Caco-2 (cell line): ENCODE results near the gene STAM. TPM values are rescaled to one million over a fixed set of nuclear protein-coding genes. Genes with fewer than 3 reads are reported as not detected.

Source experiments
- BruUV-seq: library from RNA; stranded (reverse); fragments of 400-500 nt; replicated peaks from 2 replicates; lab custom pipeline; 2021; lab: Mats Ljungman, UMichigan
- CTCF ChIA-PET: fragments of 300-600 bp; sonication (Branson Sonifier 250); formaldehyde crosslinking; loops from one replicate; lab custom pipeline; 2022; ENCODE audit warnings: antibody characterized with exemption; lab: Charles Lee
- POLR2A ChIA-PET: fragments of 300-600 bp; sonication (Branson Sonifier 250); formaldehyde crosslinking; loops from one replicate; lab custom pipeline; 2022; ENCODE audit warnings: antibody characterized with exemption; lab: Charles Lee
- DNase-seq, 2 experiments: peaks; one replicate each; pipeline versions ENCODE4 v3.0.0 to v3.0.0-alpha.2; 2020 to 2022
- H3K27me3 ChIP-seq: replicated peaks from 2 replicates; pipeline ENCODE4 v1.6.0; 2011; ENCODE audit warnings: low read length; ENCODE audit not compliant: control insufficient read depth, insufficient read depth
- H3K36me3 ChIP-seq: 2 replicates; pipeline ENCODE4 v1.5.1; 2011; ENCODE audit warnings: low read length; ENCODE audit not compliant: control insufficient read depth, insufficient read depth
- H3K4me1 ChIP-seq: fragments of 250-450 bp; sonication (Bioruptor Pico); 2 replicates; pipeline ENCODE4 v1.5.1; 2020; ENCODE audit warnings: mild to moderate bottlenecking
- H3K4me3 ChIP-seq: 2 replicates; pipeline ENCODE4 v1.5.1; 2011; ENCODE audit warnings: low read depth, mild to moderate bottlenecking, control low read depth, low read length
- H3K9me3 ChIP-seq: fragments of 250-450 bp; sonication (Bioruptor Pico); 2 replicates; pipeline ENCODE4 v1.5.1; 2020; ENCODE audit warnings: mild to moderate bottlenecking, moderate library complexity
- H3K27ac Mint-ChIP-seq: one replicate; pipeline ENCODE4 v1.8.0; 2022; ENCODE audit warnings: mixed read lengths; ENCODE audit not compliant: unreplicated experiment
- H3K27me3 Mint-ChIP-seq: one replicate; pipeline ENCODE4 v1.8.0; 2022; ENCODE audit warnings: mixed read lengths; ENCODE audit not compliant: insufficient read depth, unreplicated experiment
- H3K36me3 Mint-ChIP-seq: one replicate; pipeline ENCODE4 v1.8.0; 2022; ENCODE audit warnings: mild to moderate bottlenecking, mixed read lengths; ENCODE audit not compliant: insufficient read depth, unreplicated experiment
- H3K4me1 Mint-ChIP-seq: one replicate; pipeline ENCODE4 v1.8.0; 2022; ENCODE audit warnings: low read depth, mixed read lengths; ENCODE audit not compliant: unreplicated experiment
- H3K4me3 Mint-ChIP-seq: one replicate; pipeline ENCODE4 v1.8.0; 2022; ENCODE audit warnings: mild to moderate bottlenecking, moderate library complexity, mixed read lengths; ENCODE audit not compliant: unreplicated experiment
- H3K9me3 Mint-ChIP-seq: one replicate; pipeline ENCODE4 v1.8.0; 2022; ENCODE audit warnings: mixed read lengths; ENCODE audit not compliant: unreplicated experiment
- intact Hi-C: fragments of 100-400 bp; cut with micrococcal nuclease; formaldehyde crosslinking; loops from one replicate; pipeline ENCODE4 v1.10.0; 2022; ENCODE audit not compliant: unreplicated experiment
- total RNA-seq: library from RNA; stranded (reverse); gene quantifications from 2 replicates; pipeline ENCODE4 v1.2.3, GENCODE V29; 2022
- TF ChIP-seq, protein P1 (sequence below), 2 experiments: fragments of 200-600 bp in 1 of 2; IDR thresholded peaks; 1 replicate in 1 of 2; 2 replicates in 1 of 2; pipeline versions ENCODE4 v1.5.1 to v1.8.0; 2011 to 2022; ENCODE audit warnings: antibody characterized with exemption in 1 of 2, control low read depth in 1 of 2, inconsistent platforms in 1 of 2, low read depth in 1 of 2, low read length in 1 of 2, mild to moderate bottlenecking in 1 of 2, moderate library complexity in 1 of 2; ENCODE audit not compliant: insufficient read depth in 1 of 2, severe bottlenecking in 1 of 2, unreplicated experiment in 1 of 2

STAM gene
- total RNA-seq, 1 experiment from 2014 or later: 51.9 TPM

DNA sequence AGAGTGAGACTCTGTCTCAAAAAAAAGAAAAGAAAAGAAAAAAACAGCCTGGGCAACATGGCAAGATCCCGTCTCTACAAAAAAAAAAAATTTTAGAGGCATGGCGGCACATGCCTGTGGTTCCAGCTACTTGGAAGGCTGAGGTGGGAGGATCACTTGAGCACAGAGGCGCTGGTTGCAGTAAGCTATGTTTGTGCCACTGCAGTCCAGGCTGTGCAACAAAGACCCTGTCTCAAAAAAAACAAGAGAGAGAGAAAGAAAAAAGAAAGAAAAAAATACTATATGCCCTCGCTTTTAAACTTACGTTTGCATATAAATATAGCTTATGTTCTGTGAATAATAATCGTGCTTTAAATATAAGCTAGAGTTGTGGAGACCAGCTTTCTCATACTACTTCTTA, 38.0 kb upstream of the STAM start:
- CTCF ChIA-PET: interaction anchor here (0.7 kb wide), 1 partner anchor 439 kb away, joined by 3 read pairs; no protein-coding TSS in a partner anchor
- POLR2A ChIA-PET: interaction anchor here (0.6 kb wide), 1 partner anchor 10 kb away, joined by 4 read pairs; no protein-coding TSS in a partner anchor

DNA sequence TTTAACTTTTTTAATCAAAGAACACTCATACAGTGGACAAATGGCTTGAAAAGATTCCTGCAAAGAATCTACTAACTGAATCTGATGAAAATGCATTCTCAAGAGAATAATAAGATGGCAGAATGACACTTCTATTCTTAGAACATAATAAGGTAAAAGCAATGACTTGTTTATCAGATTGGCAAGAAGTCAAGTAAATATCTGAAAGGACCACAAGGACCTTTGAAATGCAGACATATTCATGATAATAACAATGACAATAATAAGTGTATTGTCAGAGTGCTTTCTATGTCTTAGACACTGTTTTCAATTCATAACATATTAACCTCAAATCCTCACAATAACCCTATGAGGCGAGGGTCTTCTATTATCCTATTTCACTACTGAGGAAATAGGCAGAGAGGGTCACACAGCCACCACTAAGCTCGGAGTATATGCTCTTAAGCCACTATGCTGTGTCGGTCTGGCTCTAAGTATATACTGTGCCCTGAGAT, 37.4 kb upstream of the STAM start:
- CTCF ChIA-PET: interaction anchor here (0.6 to 0.7 kb wide), 2 partner anchors 438 to 740 kb away, joined by 3 read pairs; no protein-coding TSS in a partner anchor
- BruUV-seq: no TSS peak
- no peaks in the 10 kb centered on the region for H3K27me3 Mint-ChIP-seq
- Histone ChIP-seq H3K27me3 (no peaks in the 10 kb centered on the region), H3K36me3 (no peaks in the 10 kb centered on the region), H3K9me3 (no peaks in the 10 kb centered on the region), H3K4me1 (no peaks in the 10 kb centered on the region), H3K4me3 (no peak overlapping the region)
- H3K36me3 Mint-ChIP-seq: peaks cover 5% of the 10 kb centered on the region
- intact Hi-C loops: loop anchor here (1.0 kb wide), 5 partner anchors 137 to 610 kb away; no protein-coding TSS in a partner anchor
- no peaks in the 10 kb centered on the region for H3K9me3 Mint-ChIP-seq
- DNase-seq: no peak
- TF ChIP-seq, protein P1, sequence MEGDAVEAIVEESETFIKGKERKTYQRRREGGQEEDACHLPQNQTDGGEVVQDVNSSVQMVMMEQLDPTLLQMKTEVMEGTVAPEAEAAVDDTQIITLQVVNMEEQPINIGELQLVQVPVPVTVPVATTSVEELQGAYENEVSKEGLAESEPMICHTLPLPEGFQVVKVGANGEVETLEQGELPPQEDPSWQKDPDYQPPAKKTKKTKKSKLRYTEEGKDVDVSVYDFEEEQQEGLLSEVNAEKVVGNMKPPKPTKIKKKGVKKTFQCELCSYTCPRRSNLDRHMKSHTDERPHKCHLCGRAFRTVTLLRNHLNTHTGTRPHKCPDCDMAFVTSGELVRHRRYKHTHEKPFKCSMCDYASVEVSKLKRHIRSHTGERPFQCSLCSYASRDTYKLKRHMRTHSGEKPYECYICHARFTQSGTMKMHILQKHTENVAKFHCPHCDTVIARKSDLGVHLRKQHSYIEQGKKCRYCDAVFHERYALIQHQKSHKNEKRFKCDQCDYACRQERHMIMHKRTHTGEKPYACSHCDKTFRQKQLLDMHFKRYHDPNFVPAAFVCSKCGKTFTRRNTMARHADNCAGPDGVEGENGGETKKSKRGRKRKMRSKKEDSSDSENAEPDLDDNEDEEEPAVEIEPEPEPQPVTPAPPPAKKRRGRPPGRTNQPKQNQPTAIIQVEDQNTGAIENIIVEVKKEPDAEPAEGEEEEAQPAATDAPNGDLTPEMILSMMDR (IDR thresholded peaks at IDR 0.05; ENCODE audit: insufficient read depth in 1 of 2, low read depth in 1 of 2, low read length in 1 of 2, severe bottlenecking in 1 of 2, unreplicated experiment in 1 of 2): no peak
- peaks cover 7% of the 10 kb centered on the region for H3K4me1 Mint-ChIP-seq
- H3K27ac Mint-ChIP-seq: no peak overlapping the region
- POLR2A ChIA-PET: interaction anchor here (0.6 kb wide), 1 partner anchor 9 kb away, joined by 4 read pairs; no protein-coding TSS in a partner anchor
- no peak overlapping the region for H3K4me3 Mint-ChIP-seq

More for the DNA sequence above, 38.0 kb upstream of the STAM start:
- no TSS peak for BruUV-seq
- no peaks in the 10 kb centered on the region for H3K9me3 Mint-ChIP-seq
- no peak overlapping the region for H3K4me3 Mint-ChIP-seq
- peaks cover under 1% of the 10 kb centered on the region for H3K4me1 Mint-ChIP-seq
- H3K36me3 ChIP-seq: no peaks in the 10 kb centered on the region
- intact Hi-C loops: no loop called here
- no peaks in the 10 kb centered on the region for H3K27me3 Mint-ChIP-seq
- TF ChIP-seq, protein P1 (IDR thresholded peaks at IDR 0.05; ENCODE audit: insufficient read depth in 1 of 2, low read depth in 1 of 2, low read length in 1 of 2, severe bottlenecking in 1 of 2, unreplicated experiment in 1 of 2): no peak
- H3K9me3 ChIP-seq: no peaks in the 10 kb centered on the region
- no peak overlapping the region for H3K4me3 ChIP-seq
- no peak overlapping the region for H3K27ac Mint-ChIP-seq
- DNase-seq: no peak
- H3K27me3 ChIP-seq: no peaks in the 10 kb centered on the region
- H3K36me3 Mint-ChIP-seq: no peaks in the 10 kb centered on the region
- no peaks in the 10 kb centered on the region for H3K4me1 ChIP-seq

DNA sequence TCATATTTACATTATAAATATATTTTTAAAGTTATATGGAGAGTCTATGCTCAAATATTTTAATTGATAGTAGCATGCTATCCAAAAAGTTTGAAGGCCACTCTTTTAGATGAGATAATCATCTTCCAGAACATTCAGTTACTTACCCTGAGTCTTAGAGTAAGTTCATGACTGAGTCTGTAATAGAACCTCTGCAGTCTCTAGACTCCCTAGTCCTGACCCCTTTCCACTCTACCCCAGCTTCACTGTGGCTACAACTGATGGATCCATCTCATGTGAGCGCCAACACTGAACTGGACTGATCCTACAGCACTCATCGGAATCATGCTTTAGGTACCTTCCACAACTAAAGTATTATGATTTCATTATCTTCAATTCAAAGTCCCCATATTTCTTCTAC, 36.9 kb upstream of the STAM start:
- Mint-ChIP-seq H3K27ac (no peak overlapping the region), H3K4me1 (peaks cover 7% of the 10 kb centered on the region), H3K9me3 (no peaks in the 10 kb centered on the region), H3K36me3 (peaks cover 7% of the 10 kb centered on the region), H3K4me3 (no peak overlapping the region), H3K27me3 (no peaks in the 10 kb centered on the region)
- DNase-seq: no peak
- no peak overlapping the region for H3K4me3 ChIP-seq
- BruUV-seq: no TSS peak
- TF ChIP-seq, protein P1 (IDR thresholded peaks at IDR 0.05; ENCODE audit: insufficient read depth in 1 of 2, low read depth in 1 of 2, low read length in 1 of 2, severe bottlenecking in 1 of 2, unreplicated experiment in 1 of 2): no peak
- intact Hi-C loops: loop anchor here (1.0 kb wide), 5 partner anchors 136 to 609 kb away; no protein-coding TSS in a partner anchor
- ChIA-PET POLR2A (no interaction called here), CTCF (interaction anchor here (0.6 kb wide), 1 partner anchor 740 kb away, joined by 3 read pairs; no protein-coding TSS in a partner anchor)
- H3K36me3 ChIP-seq: no peaks in the 10 kb centered on the region
- no peaks in the 10 kb centered on the region for H3K9me3 ChIP-seq
- no peaks in the 10 kb centered on the region for H3K4me1 ChIP-seq
- no peaks in the 10 kb centered on the region for H3K27me3 ChIP-seq
